ENCODE measurements around the gene PAFAH1B2. TPM values are rescaled to one million over a fixed set of nuclear protein-coding genes. Genes with fewer than 3 reads are reported as not detected.

The PAFAH1B2 gene
- total and polyA plus RNA-seq, 2 of the 8 experiments (the other 6 are each of a cell fraction or from before 2014, with no cell fraction given) = 38.2 to 161 TPM

GRCh38 chr11:117097014-117097388 is 47.1 kb upstream of the PAFAH1B2 start (continued):
- TF ChIP-seq SIN3A (conservative IDR thresholded peaks at IDR 0.05 in 1 of 2, IDR thresholded peaks at IDR 0.05 in 1 of 2; ENCODE audit: low read depth in 1 of 2, low read length in 2 of 2) (no peak), MAFK (IDR thresholded peaks at IDR 0.05; ENCODE audit: low read depth, low read length) (no peak), SIX5 (IDR thresholded peaks at IDR 0.05; ENCODE audit: low read depth, low read length) (no peak), SIRT6 (IDR thresholded peaks at IDR 0.05; ENCODE audit: low read length) (no peak), HDAC6 (IDR thresholded peaks at IDR 0.05; ENCODE audit: low read depth, low read length) (no peak), KDM5A (IDR thresholded peaks at IDR 0.05; ENCODE audit: low read length) (no peak), USF2 (IDR thresholded peaks at IDR 0.05; ENCODE audit: low read length) (no peak), TAF7 (optimal IDR thresholded peaks at IDR 0.05; ENCODE audit: borderline replicate concordance, low read depth, low read length) (no peak), CREB1 (IDR thresholded peaks at IDR 0.05) (no peak), TCF12 (IDR thresholded peaks at IDR 0.05; ENCODE audit: low read depth, low read length) (no peak)

Measured in H1 (cell line).